Measurements from ENCODE around the gene STK10.

The STK10 gene

GRCh38 chr5:172129256-172129910, 58.6 kb downstream of the STK10 start:
- Histone ChIP-seq H3K36me3 (ENCODE audit: control insufficient read depth, insufficient read depth, low read length) (peaks cover 53% of the 10 kb centered on the region), H3K27me3 (replicated peaks; ENCODE audit: control insufficient read depth, insufficient read depth, low read length, poor library complexity, severe bottlenecking) (no peaks in the 10 kb centered on the region), H3K9me3 (ENCODE audit: control insufficient read depth, low read length) (no peaks in the 10 kb centered on the region), H3K27ac (ENCODE audit: insufficient read depth, low read length, poor library complexity, severe bottlenecking) (no peak overlapping the region), H3K4me3 (ENCODE audit: insufficient read depth, low read depth, low read length, poor library complexity, severe bottlenecking) (no peak overlapping the region), H3K4me1 (ENCODE audit: control insufficient read depth, insufficient read depth, low read length, poor library complexity, severe bottlenecking) (peaks cover 14% of the 10 kb centered on the region)
- no peak for DNase-seq

GRCh38 chr5:172127581-172127980, 60.4 kb downstream of the STK10 start:
- peaks cover 59% of the 10 kb centered on the region for H3K36me3 ChIP-seq (ENCODE audit: control insufficient read depth, insufficient read depth, low read length)

GRCh38 chr5:172123269-172123692, 64.7 kb downstream of the STK10 start:
- no peak for DNase-seq
- Histone ChIP-seq H3K27me3 (replicated peaks; ENCODE audit: control insufficient read depth, insufficient read depth, low read length, poor library complexity, severe bottlenecking) (no peaks in the 10 kb centered on the region), H3K36me3 (ENCODE audit: control insufficient read depth, insufficient read depth, low read length) (peaks cover 52% of the 10 kb centered on the region), H3K27ac (ENCODE audit: insufficient read depth, low read length, poor library complexity, severe bottlenecking) (no peak overlapping the region), H3K4me1 (ENCODE audit: control insufficient read depth, insufficient read depth, low read length, poor library complexity, severe bottlenecking) (peaks cover 15% of the 10 kb centered on the region), H3K4me3 (ENCODE audit: insufficient read depth, low read depth, low read length, poor library complexity, severe bottlenecking) (no peak overlapping the region), H3K9me3 (ENCODE audit: control insufficient read depth, low read length) (no peaks in the 10 kb centered on the region)

More at GRCh38 chr5:172127581-172127980, 60.4 kb downstream of the STK10 start:
- H3K27me3 ChIP-seq (replicated peaks; ENCODE audit: control insufficient read depth, insufficient read depth, low read length, poor library complexity, severe bottlenecking): no peaks in the 10 kb centered on the region
- no peak overlapping the region for H3K27ac ChIP-seq (ENCODE audit: insufficient read depth, low read length, poor library complexity, severe bottlenecking)
- DNase-seq: no peak
- H3K9me3 ChIP-seq (ENCODE audit: control insufficient read depth, low read length): no peaks in the 10 kb centered on the region
- H3K4me1 ChIP-seq (ENCODE audit: control insufficient read depth, insufficient read depth, low read length, poor library complexity, severe bottlenecking): no peaks in the 10 kb centered on the region
- no peak overlapping the region for H3K4me3 ChIP-seq (ENCODE audit: insufficient read depth, low read depth, low read length, poor library complexity, severe bottlenecking)

- Histone ChIP-seq H3K4me1 (ENCODE audit: control insufficient read depth, insufficient read depth, low read length, poor library complexity, severe bottlenecking) (peaks cover 28% of the 10 kb centered on the region), H3K36me3 (ENCODE audit: control insufficient read depth, insufficient read depth, low read length) (peaks cover 43% of the 10 kb centered on the region), H3K27me3 (replicated peaks; ENCODE audit: control insufficient read depth, insufficient read depth, low read length, poor library complexity, severe bottlenecking) (no peaks in the 10 kb centered on the region), H3K27ac (ENCODE audit: insufficient read depth, low read length, poor library complexity, severe bottlenecking) (peak overlapping the region; percentile 27), H3K9me3 (ENCODE audit: control insufficient read depth, low read length) (no peaks in the 10 kb centered on the region), H3K4me3 (ENCODE audit: insufficient read depth, low read depth, low read length, poor library complexity, severe bottlenecking) (no peak overlapping the region)
- DNase-seq: no peak
Measured at GRCh38 chr5:172119921-172120688, 67.9 kb downstream of the STK10 start.

- no peak overlapping the region for H3K4me3 ChIP-seq (ENCODE audit: insufficient read depth, low read depth, low read length, poor library complexity, severe bottlenecking)
- peaks cover 34% of the 10 kb centered on the region for H3K36me3 ChIP-seq (ENCODE audit: control insufficient read depth, insufficient read depth, low read length)
- peaks cover 34% of the 10 kb centered on the region for H3K4me1 ChIP-seq (ENCODE audit: control insufficient read depth, insufficient read depth, low read length, poor library complexity, severe bottlenecking)
- H3K27me3 ChIP-seq (replicated peaks; ENCODE audit: control insufficient read depth, insufficient read depth, low read length, poor library complexity, severe bottlenecking): no peaks in the 10 kb centered on the region
- no peak overlapping the region for H3K27ac ChIP-seq (ENCODE audit: insufficient read depth, low read length, poor library complexity, severe bottlenecking)
- H3K9me3 ChIP-seq (ENCODE audit: control insufficient read depth, low read length): no peaks in the 10 kb centered on the region
- DNase-seq: no peak
Measured at GRCh38 chr5:172118891-172119290, 69.1 kb downstream of the STK10 start.

GRCh38 chr5:172117977-172118701, 69.9 kb downstream of the STK10 start:
- no peak for DNase-seq
- Histone ChIP-seq H3K27me3 (replicated peaks; ENCODE audit: control insufficient read depth, insufficient read depth, low read length, poor library complexity, severe bottlenecking) (no peaks in the 10 kb centered on the region), H3K9me3 (ENCODE audit: control insufficient read depth, low read length) (no peaks in the 10 kb centered on the region), H3K4me3 (ENCODE audit: insufficient read depth, low read depth, low read length, poor library complexity, severe bottlenecking) (no peak overlapping the region), H3K36me3 (ENCODE audit: control insufficient read depth, insufficient read depth, low read length) (peaks cover 28% of the 10 kb centered on the region), H3K4me1 (ENCODE audit: control insufficient read depth, insufficient read depth, low read length, poor library complexity, severe bottlenecking) (peaks cover 39% of the 10 kb centered on the region), H3K27ac (ENCODE audit: insufficient read depth, low read length, poor library complexity, severe bottlenecking) (peak overlapping the region; percentile 15)

GRCh38 chr5:172115541-172115982, 72.5 kb downstream of the STK10 start:
- Histone ChIP-seq H3K27ac (ENCODE audit: insufficient read depth, low read length, poor library complexity, severe bottlenecking) (peak overlapping the region; percentile 73), H3K4me1 (ENCODE audit: control insufficient read depth, insufficient read depth, low read length, poor library complexity, severe bottlenecking) (peaks cover 60% of the 10 kb centered on the region), H3K4me3 (ENCODE audit: insufficient read depth, low read depth, low read length, poor library complexity, severe bottlenecking) (peak overlapping the region; percentile 22), H3K27me3 (replicated peaks; ENCODE audit: control insufficient read depth, insufficient read depth, low read length, poor library complexity, severe bottlenecking) (no peaks in the 10 kb centered on the region), H3K9me3 (ENCODE audit: control insufficient read depth, low read length) (no peaks in the 10 kb centered on the region), H3K36me3 (ENCODE audit: control insufficient read depth, insufficient read depth, low read length) (peaks cover 23% of the 10 kb centered on the region)
- peak in 1 of 3 donors; percentile 30 for DNase-seq

- Histone ChIP-seq H3K4me1 (ENCODE audit: control insufficient read depth, insufficient read depth, low read length, poor library complexity, severe bottlenecking) (peaks cover 63% of the 10 kb centered on the region), H3K27ac (ENCODE audit: insufficient read depth, low read length, poor library complexity, severe bottlenecking) (peak overlapping the region; percentile 73), H3K9me3 (ENCODE audit: control insufficient read depth, low read length) (no peaks in the 10 kb centered on the region), H3K4me3 (ENCODE audit: insufficient read depth, low read depth, low read length, poor library complexity, severe bottlenecking) (peak overlapping the region; percentile 22), H3K27me3 (replicated peaks; ENCODE audit: control insufficient read depth, insufficient read depth, low read length, poor library complexity, severe bottlenecking) (no peaks in the 10 kb centered on the region), H3K36me3 (ENCODE audit: control insufficient read depth, insufficient read depth, low read length) (peaks cover 23% of the 10 kb centered on the region)
- peak; percentile 46 to 63 (median 56) for DNase-seq
Measured at GRCh38 chr5:172114875-172115422, 73.1 kb downstream of the STK10 start.

GRCh38 chr5:172113036-172113435, 75.0 kb downstream of the STK10 start:
- H3K4me1 ChIP-seq (ENCODE audit: control insufficient read depth, insufficient read depth, low read length, poor library complexity, severe bottlenecking): peaks cover 51% of the 10 kb centered on the region
- H3K9me3 ChIP-seq (ENCODE audit: control insufficient read depth, low read length): no peaks in the 10 kb centered on the region
- peaks cover 16% of the 10 kb centered on the region for H3K36me3 ChIP-seq (ENCODE audit: control insufficient read depth, insufficient read depth, low read length)
- H3K4me3 ChIP-seq (ENCODE audit: insufficient read depth, low read depth, low read length, poor library complexity, severe bottlenecking): peak overlapping the region; percentile 31
- H3K27ac ChIP-seq (ENCODE audit: insufficient read depth, low read length, poor library complexity, severe bottlenecking): peak overlapping the region; percentile 73
- DNase-seq: peak; percentile 58 to 72 (median 62)
- no peaks in the 10 kb centered on the region for H3K27me3 ChIP-seq (replicated peaks; ENCODE audit: control insufficient read depth, insufficient read depth, low read length, poor library complexity, severe bottlenecking)
